ENCODE data around the gene ARHGAP24. TPM values are rescaled to one million over a fixed set of nuclear protein-coding genes. Genes with fewer than 3 reads are reported as not detected.

Gene ARHGAP24
- total and polyA plus RNA-seq, 12 donors = 6.7 to 35.5 (median 23.9) TPM

DNA sequence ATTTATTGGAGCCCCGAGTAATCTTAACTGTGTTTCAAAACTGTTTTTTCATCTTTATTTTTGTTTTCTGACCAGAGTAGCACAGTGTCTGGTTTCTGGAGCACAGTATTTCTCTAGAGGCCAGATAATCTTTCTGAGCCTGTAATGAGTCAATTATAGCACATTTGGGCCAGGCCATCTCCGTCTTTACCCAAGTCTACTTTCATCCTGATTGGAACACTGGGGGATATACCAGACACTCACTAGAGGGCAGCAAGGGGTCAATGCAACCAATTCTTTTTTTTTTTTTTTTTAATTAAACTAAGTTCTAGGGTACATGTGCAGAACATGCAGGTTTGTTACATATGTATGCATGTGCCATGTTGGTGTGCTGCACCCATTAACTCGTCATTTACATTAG, 282.0 kb downstream of the ARHGAP24 start:
- no peak overlapping the region for H3K27ac ChIP-seq
- DNase-seq (peak in 1 of 2 donors; percentile 61), ATAC-seq (peak in 6 of 8 donors; percentile 38 to 84 (median 65))

DNA sequence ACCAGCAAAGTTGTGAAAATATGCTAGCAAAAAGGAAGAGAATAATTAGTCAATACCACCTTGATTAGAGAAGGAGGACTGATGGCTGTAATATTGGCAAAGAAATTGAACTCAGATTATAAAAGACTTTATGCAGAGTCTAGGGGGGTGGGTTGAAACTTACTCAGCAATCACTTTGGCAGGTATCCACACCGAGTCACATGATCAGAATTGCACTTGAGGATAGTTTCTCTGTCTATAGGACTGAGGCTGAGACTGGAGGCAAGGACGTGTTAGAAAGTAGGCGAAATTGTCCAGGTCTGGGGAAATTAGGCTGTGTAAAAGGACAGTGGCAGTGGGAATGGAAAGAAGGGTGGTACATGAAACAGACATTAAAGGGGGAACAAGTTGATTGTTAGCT, 284.4 kb downstream of the ARHGAP24 start:
- H3K27me3 ChIP-seq = no peaks in the 10 kb centered on the region
- H3K9me3 ChIP-seq = no peaks in the 10 kb centered on the region
- no peak overlapping the region for H3K4me3 ChIP-seq
- 96 to 97% methylated on average over 3 of the region's 3 CpGs for WGBS, 2 donors
- DNase-seq (no peak), ATAC-seq (no peak)
- TF ChIP-seq, protein P1, sequence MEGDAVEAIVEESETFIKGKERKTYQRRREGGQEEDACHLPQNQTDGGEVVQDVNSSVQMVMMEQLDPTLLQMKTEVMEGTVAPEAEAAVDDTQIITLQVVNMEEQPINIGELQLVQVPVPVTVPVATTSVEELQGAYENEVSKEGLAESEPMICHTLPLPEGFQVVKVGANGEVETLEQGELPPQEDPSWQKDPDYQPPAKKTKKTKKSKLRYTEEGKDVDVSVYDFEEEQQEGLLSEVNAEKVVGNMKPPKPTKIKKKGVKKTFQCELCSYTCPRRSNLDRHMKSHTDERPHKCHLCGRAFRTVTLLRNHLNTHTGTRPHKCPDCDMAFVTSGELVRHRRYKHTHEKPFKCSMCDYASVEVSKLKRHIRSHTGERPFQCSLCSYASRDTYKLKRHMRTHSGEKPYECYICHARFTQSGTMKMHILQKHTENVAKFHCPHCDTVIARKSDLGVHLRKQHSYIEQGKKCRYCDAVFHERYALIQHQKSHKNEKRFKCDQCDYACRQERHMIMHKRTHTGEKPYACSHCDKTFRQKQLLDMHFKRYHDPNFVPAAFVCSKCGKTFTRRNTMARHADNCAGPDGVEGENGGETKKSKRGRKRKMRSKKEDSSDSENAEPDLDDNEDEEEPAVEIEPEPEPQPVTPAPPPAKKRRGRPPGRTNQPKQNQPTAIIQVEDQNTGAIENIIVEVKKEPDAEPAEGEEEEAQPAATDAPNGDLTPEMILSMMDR (IDR thresholded peaks at IDR 0.05) = no peak
- intact Hi-C loops (cut with DNase I) = loop anchor here in 6 of 10 donors (5.0 to 10.0 kb wide), 5 partner anchors 205 to 285 kb away; no protein-coding TSS in a partner anchor
- H3K36me3 ChIP-seq = no peaks in the 10 kb centered on the region
- H3K4me1 ChIP-seq = peaks cover 0 to 53% (median 39%) of the 10 kb centered on the region in 9 donors
- no peak overlapping the region for H3K27ac ChIP-seq

More for the DNA sequence above, 282.0 kb downstream of the ARHGAP24 start:
- intact Hi-C loops (cut with DNase I) = loop anchor here in 6 of 10 donors (5.0 to 10.0 kb wide), 5 partner anchors 208 to 288 kb away; no protein-coding TSS in a partner anchor
- Histone ChIP-seq H3K4me3 (no peak overlapping the region), H3K9me3 (no peaks in the 10 kb centered on the region), H3K27me3 (no peaks in the 10 kb centered on the region), H3K4me1 (peaks cover 0 to 41% (median 25%) of the 10 kb centered on the region in 9 donors), H3K36me3 (no peaks in the 10 kb centered on the region)
- WGBS, 2 donors = 58 to 59% methylated on average over 3 of the region's 3 CpGs
- TF ChIP-seq, protein P1 (IDR thresholded peaks at IDR 0.05) = peak in 7 of 9 donors; percentile 45 to 67 (median 53)

DNA sequence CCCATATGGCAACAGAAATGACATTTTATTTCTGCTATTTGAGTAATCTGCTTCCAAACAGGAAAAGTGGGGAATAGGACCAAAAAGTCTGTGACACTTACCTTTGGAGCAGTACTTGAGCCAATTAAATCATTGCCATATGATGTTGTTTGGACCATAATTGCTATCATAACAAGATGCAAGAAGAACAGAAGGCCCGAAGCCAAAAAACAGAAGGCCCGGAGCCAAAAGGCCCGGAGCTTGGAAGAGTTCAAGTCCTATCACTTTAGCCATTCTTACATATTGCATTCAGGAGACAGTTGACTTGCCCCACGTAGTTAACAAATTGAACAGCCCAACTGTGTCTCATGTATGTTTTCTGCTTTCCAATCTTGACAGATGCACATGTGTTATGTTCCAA, 285.6 kb downstream of the ARHGAP24 start:
- H3K27ac ChIP-seq = peak overlapping the region in 2 of 10 donors; percentile 59 to 73
- intact Hi-C loops (cut with DNase I) = no loop called here
- DNase-seq (peak in 1 of 2 donors; percentile 22), ATAC-seq (no peak)
- TF ChIP-seq, protein P1 (IDR thresholded peaks at IDR 0.05) = no peak
- H3K9me3 ChIP-seq = no peaks in the 10 kb centered on the region
- H3K4me3 ChIP-seq = no peak overlapping the region
- no peaks in the 10 kb centered on the region for H3K36me3 ChIP-seq
- H3K27me3 ChIP-seq = no peaks in the 10 kb centered on the region
- WGBS, 2 donors = 20 to 35% methylated on average over 4 of the region's 4 CpGs
- peaks cover 0 to 45% (median 29%) of the 10 kb centered on the region in 9 donors for H3K4me1 ChIP-seq

DNA sequence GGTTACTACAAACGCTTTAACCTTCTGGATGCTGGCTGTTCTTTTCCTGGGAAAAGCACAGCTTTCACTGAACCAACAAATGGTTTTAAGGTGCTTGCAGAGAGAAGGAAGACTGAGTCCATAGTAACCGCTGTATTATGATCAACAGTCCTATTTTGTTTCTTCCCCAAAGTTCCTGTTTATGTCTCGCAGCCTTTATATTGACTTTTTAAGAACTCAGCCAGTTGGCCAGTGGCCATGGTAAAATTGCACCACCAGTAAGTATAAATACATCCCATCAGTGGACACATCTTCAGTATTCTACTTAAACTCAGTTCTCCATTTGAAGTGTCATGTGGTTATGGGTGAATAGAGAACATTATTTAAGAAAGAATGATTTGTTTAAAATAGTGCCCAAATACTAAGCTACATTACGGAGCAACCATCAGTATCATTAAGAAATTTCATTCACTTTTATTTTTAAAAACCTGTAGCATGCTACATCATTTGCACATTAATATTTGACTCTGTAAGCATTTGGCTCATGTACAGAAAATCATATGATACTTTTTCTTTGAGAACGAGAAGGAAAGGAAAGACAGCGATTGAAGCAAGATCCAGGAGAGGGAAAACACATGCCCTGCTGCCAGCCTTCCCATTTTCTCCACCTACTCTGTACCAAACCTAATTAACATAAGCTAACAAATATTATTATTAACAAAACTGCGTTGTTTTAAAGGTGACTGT, 287.0 kb downstream of the ARHGAP24 start:
- Histone ChIP-seq H3K27me3 (no peaks in the 10 kb centered on the region), H3K27ac (peak overlapping the region in 8 of 10 donors; percentile 21 to 78 (median 50)), H3K9me3 (no peaks in the 10 kb centered on the region), H3K4me1 (peaks cover 0 to 44% (median 27%) of the 10 kb centered on the region in 9 donors), H3K4me3 (peak overlapping the region in 1 of 10 donors; percentile 3), H3K36me3 (no peaks in the 10 kb centered on the region)
- DNase-seq (peak in 1 of 2 donors; percentile 48), ATAC-seq (peak in 7 of 8 donors; percentile 36 to 75 (median 65))
- TF ChIP-seq, protein P1 (IDR thresholded peaks at IDR 0.05) = no peak
- intact Hi-C loops (cut with DNase I) = no loop called here
- WGBS, 2 donors = 36 to 52% methylated on average over 7 of the region's 7 CpGs
